ENCODE measurements around the gene LUC7L3. TPM values are rescaled to one million over a fixed set of nuclear protein-coding genes. Genes with fewer than 3 reads are reported as not detected.
A peak's percentile ranks its signal among the peaks of the same experiment; 100 is the strongest.

The LUC7L3 gene
- total RNA-seq, 4 donors from 2014 or later: 31.6 to 70.2 (median 51.6) TPM

GRCh38 chr17:50688245-50688644 is 31.2 kb upstream of the LUC7L3 start:
- no peak overlapping the region for H3K4me3 ChIP-seq (ENCODE audit: low read depth, poor library complexity, severe bottlenecking)
- no peak for TF ChIP-seq CTCF (IDR thresholded peaks at IDR 0.05)
- no peak for TF ChIP-seq POLR2A (IDR thresholded peaks at IDR 0.05)
- peak in 1 of 2 donors; percentile 71 for DNase-seq (ENCODE audit: low spot score in 2 of 2)
- 98 to 100% methylated on average over 3 of the region's 3 CpGs for WGBS, 2 donors
- intact Hi-C loops (cut with DNase I; ENCODE audit: low total_unique reads): no loop called here

GRCh38 chr17:50689251-50689650 is 30.2 kb upstream of the LUC7L3 start:
- no peak for TF ChIP-seq CTCF (IDR thresholded peaks at IDR 0.05)
- no peak for TF ChIP-seq POLR2A (IDR thresholded peaks at IDR 0.05)
- no peak for DNase-seq (ENCODE audit: low spot score in 2 of 2)
- no peak overlapping the region for H3K4me3 ChIP-seq (ENCODE audit: low read depth, poor library complexity, severe bottlenecking)
- 46 to 59% methylated on average over 4 of the region's 4 CpGs for WGBS, 2 donors
- intact Hi-C loops (cut with DNase I; ENCODE audit: low total_unique reads): no loop called here

- WGBS, 2 donors: 86 to 89% methylated on average over 19 of the region's 19 CpGs
- DNase-seq (ENCODE audit: low spot score in 2 of 2): peak in 1 of 2 donors; percentile 74
- intact Hi-C loops (cut with DNase I; ENCODE audit: low total_unique reads): no loop called here
- TF ChIP-seq CTCF (IDR thresholded peaks at IDR 0.05) (no peak), POLR2A (IDR thresholded peaks at IDR 0.05) (no peak)
- H3K4me3 ChIP-seq (ENCODE audit: low read depth, poor library complexity, severe bottlenecking): no peak overlapping the region
Observed at GRCh38 chr17:50689956-50690886, 29.2 kb upstream of the LUC7L3 start.

- intact Hi-C loops (cut with DNase I; ENCODE audit: low total_unique reads): no loop called here
- no peak overlapping the region for H3K4me3 ChIP-seq (ENCODE audit: low read depth, poor library complexity, severe bottlenecking)
- TF ChIP-seq POLR2A (IDR thresholded peaks at IDR 0.05): no peak
- TF ChIP-seq CTCF (IDR thresholded peaks at IDR 0.05): no peak
- no peak for DNase-seq (ENCODE audit: low spot score in 2 of 2)
- 71 to 81% methylated on average over 9 of the region's 9 CpGs for WGBS, 2 donors
Observed at GRCh38 chr17:50690887-50691549, 28.4 kb upstream of the LUC7L3 start.

GRCh38 chr17:50691550-50692447 is 27.6 kb upstream of the LUC7L3 start:
- TF ChIP-seq POLR2A (IDR thresholded peaks at IDR 0.05) (no peak), CTCF (IDR thresholded peaks at IDR 0.05) (no peak)
- intact Hi-C loops (cut with DNase I; ENCODE audit: low total_unique reads): no loop called here
- WGBS, 2 donors: 54 to 73% methylated on average over 6 of the region's 6 CpGs
- no peak for DNase-seq (ENCODE audit: low spot score in 2 of 2)
- H3K4me3 ChIP-seq (ENCODE audit: low read depth, poor library complexity, severe bottlenecking): no peak overlapping the region

Data from lower leg skin (tissue), 4 donors.